ENCODE data around the gene UBP1. TPM values are rescaled to one million over a fixed set of nuclear protein-coding genes. Genes with fewer than 3 reads are reported as not detected.
"Not testable (repeated sequence)": the region's sequence is repeated elsewhere in the genome, so short reads cannot be mapped to it uniquely, and the experiment has no call there.

Gene UBP1
- total RNA-seq, 2 donors from 2014 or later, result 69.2 to 84.5 TPM

GRCh38 chr3:33358172-33358781 is 81.9 kb downstream of the UBP1 start:
- Mint-ChIP-seq H3K36me3 (ENCODE audit: low read depth) (peaks cover 2% of the 10 kb centered on the region), H3K4me3 (no peak overlapping the region), H3K9me3 (no peaks in the 10 kb centered on the region), H3K4me1 (peaks cover 13% of the 10 kb centered on the region), H3K27ac (no peak overlapping the region), H3K27me3 (ENCODE audit: insufficient read depth) (no peaks in the 10 kb centered on the region)
- Histone ChIP-seq H3K27me3 (ENCODE audit: control insufficient read depth, insufficient read depth, low read length, poor library complexity, severe bottlenecking) (no peaks in the 10 kb centered on the region), H3K9me3 (ENCODE audit: control insufficient read depth, low read length) (no peaks in the 10 kb centered on the region), H3K9ac (ENCODE audit: extremely low read depth, low read length, poor library complexity, severe bottlenecking) (no peak overlapping the region), H3K36me3 (ENCODE audit: control insufficient read depth, insufficient read depth, low read length) (no peaks in the 10 kb centered on the region), H3K4me3 (ENCODE audit: low read length) (no peak overlapping the region), H3K27ac (ENCODE audit: low read depth, low read length) (no peak overlapping the region), H3K4me1 (ENCODE audit: control insufficient read depth, insufficient read depth, low read length) (peaks cover 3% of the 10 kb centered on the region)
- no peak for TF ChIP-seq CTCF (conservative IDR thresholded peaks at IDR 0.05)
- no peak for DNase-seq
- WGBS, 2 experiments (ENCODE audit: insufficient coverage in 1 of 2, insufficient read length in 1 of 2), result 85 to 88% methylated on average over 4 of the region's 4 CpGs

GRCh38 chr3:33355611-33356010 is 84.6 kb downstream of the UBP1 start:
- H3K9me3 ChIP-seq (ENCODE audit: control insufficient read depth, low read length), result no peaks in the 10 kb centered on the region
- no peak for DNase-seq
- H3K27ac ChIP-seq (ENCODE audit: low read depth, low read length), result no peak overlapping the region
- Mint-ChIP-seq H3K27ac (no peak overlapping the region), H3K36me3 (ENCODE audit: low read depth) (peaks cover 2% of the 10 kb centered on the region), H3K9me3 (no peaks in the 10 kb centered on the region), H3K4me3 (no peak overlapping the region), H3K27me3 (ENCODE audit: insufficient read depth) (no peaks in the 10 kb centered on the region), H3K4me1 (peaks cover 13% of the 10 kb centered on the region)
- H3K36me3 ChIP-seq (ENCODE audit: control insufficient read depth, insufficient read depth, low read length), result no peaks in the 10 kb centered on the region
- no peak overlapping the region for H3K4me3 ChIP-seq (ENCODE audit: low read length)
- no peak for TF ChIP-seq CTCF (conservative IDR thresholded peaks at IDR 0.05)
- H3K27me3 ChIP-seq (ENCODE audit: control insufficient read depth, insufficient read depth, low read length, poor library complexity, severe bottlenecking), result no peaks in the 10 kb centered on the region
- H3K4me1 ChIP-seq (ENCODE audit: control insufficient read depth, insufficient read depth, low read length), result peaks cover 3% of the 10 kb centered on the region
- WGBS, 2 experiments (ENCODE audit: insufficient coverage in 1 of 2, insufficient read length in 1 of 2), result 73 to 79% methylated on average over 4 to 5 of the region's 5 CpGs
- H3K9ac ChIP-seq (ENCODE audit: extremely low read depth, low read length, poor library complexity, severe bottlenecking), result no peak overlapping the region

- no peak for DNase-seq
- H3K27me3 ChIP-seq (ENCODE audit: control insufficient read depth, insufficient read depth, low read length, poor library complexity, severe bottlenecking), result no peaks in the 10 kb centered on the region
- H3K4me1 ChIP-seq (ENCODE audit: control insufficient read depth, insufficient read depth, low read length), result no peaks in the 10 kb centered on the region
- Mint-ChIP-seq H3K36me3 (ENCODE audit: low read depth) (peaks cover 7% of the 10 kb centered on the region), H3K4me3 (no peak overlapping the region), H3K27me3 (ENCODE audit: insufficient read depth) (no peaks in the 10 kb centered on the region), H3K27ac (no peak overlapping the region), H3K4me1 (peaks cover 4% of the 10 kb centered on the region), H3K9me3 (peaks cover 9% of the 10 kb centered on the region)
- no peak overlapping the region for H3K27ac ChIP-seq (ENCODE audit: low read depth, low read length)
- no peak overlapping the region for H3K4me3 ChIP-seq (ENCODE audit: low read length)
- no peak for TF ChIP-seq CTCF (conservative IDR thresholded peaks at IDR 0.05)
- H3K9me3 ChIP-seq (ENCODE audit: control insufficient read depth, low read length), result peaks cover under 1% of the 10 kb centered on the region
- H3K9ac ChIP-seq (ENCODE audit: extremely low read depth, low read length, poor library complexity, severe bottlenecking), result no peak overlapping the region
- H3K36me3 ChIP-seq (ENCODE audit: control insufficient read depth, insufficient read depth, low read length), result no peaks in the 10 kb centered on the region
Observed at GRCh38 chr3:33339758-33340157, 100.4 kb downstream of the UBP1 start.

- H3K9me3 Mint-ChIP-seq, result peaks cover 17% of the 10 kb centered on the region
- not testable (repeated sequence) for H3K27ac Mint-ChIP-seq
Observed at GRCh38 chr3:33338936-33339465, 101.2 kb downstream of the UBP1 start.

More at GRCh38 chr3:33338936-33339465, 101.2 kb downstream of the UBP1 start:
- H3K27me3 Mint-ChIP-seq (ENCODE audit: insufficient read depth); H3K4me1 ChIP-seq (ENCODE audit: control insufficient read depth, insufficient read depth, low read length); H3K27me3 ChIP-seq (ENCODE audit: control insufficient read depth, insufficient read depth, low read length, poor library complexity, severe bottlenecking); H3K27ac ChIP-seq (ENCODE audit: low read depth, low read length); H3K9ac ChIP-seq (ENCODE audit: extremely low read depth, low read length, poor library complexity, severe bottlenecking); H3K4me3 ChIP-seq (ENCODE audit: low read length); H3K4me3 Mint-ChIP-seq; H3K9me3 ChIP-seq (ENCODE audit: control insufficient read depth, low read length); DNase-seq; H3K4me1 Mint-ChIP-seq; H3K36me3 ChIP-seq (ENCODE audit: control insufficient read depth, insufficient read depth, low read length): not testable (repeated sequence)
- peaks cover 12% of the 10 kb centered on the region for H3K36me3 Mint-ChIP-seq (ENCODE audit: low read depth)

All from endodermal cell (in vitro differentiated cells).